Vagina (tissue), 2 donors: ENCODE data around the gene IRF2. TPM values are rescaled to one million over a fixed set of nuclear protein-coding genes. Genes with fewer than 3 reads are reported as not detected.

Experiments
- DNase-seq, 2 donors: peaks; one replicate each; pipeline ENCODE4 v3.0.0-alpha.2; 2017; ENCODE audit errors: extremely low spot score in 2 of 2
- H3K27ac ChIP-seq: fragments of 200-600 bp; sonication (generic); one replicate; pipeline ENCODE4 v1.5.1; 2019
- H3K27me3 ChIP-seq: fragments of 200-600 bp; sonication (generic); one replicate; pipeline ENCODE4 v1.5.1; 2019
- H3K36me3 ChIP-seq, 2 donors: fragments of 200-600 bp; sonication (generic); one replicate each; pipeline ENCODE4 v1.5.1; 2017 to 2019
- H3K4me1 ChIP-seq: fragments of 200-600 bp; sonication (generic); one replicate; pipeline ENCODE4 v1.5.1; 2019
- H3K4me3 ChIP-seq, 2 donors: fragments of 200-600 bp; sonication (generic); 1 replicate in 1 of 2; 2 replicates in 1 of 2; pipeline ENCODE4 v1.5.1; 2016 to 2019
- H3K9me3 ChIP-seq: fragments of 200-600 bp; sonication (generic); one replicate; pipeline ENCODE4 v1.5.1; 2019
- POLR2A ChIP-seq, 2 donors: fragments of 450-650 bp; IDR thresholded peaks; one replicate each; pipeline ENCODE4 v1.6.1; 2017; ENCODE audit warnings: antibody characterized with exemption in 2 of 2, mild to moderate bottlenecking in 2 of 2, moderate library complexity in 2 of 2
- POLR2AphosphoS5 ChIP-seq, 2 donors: sonication (generic); formaldehyde crosslinking; IDR thresholded peaks; one replicate each; pipeline ENCODE4 v1.9.0; 2017; ENCODE audit warnings: antibody characterized with exemption in 2 of 2, mild to moderate bottlenecking in 2 of 2, low read depth in 1 of 2; ENCODE audit not compliant: insufficient read depth in 1 of 2
- intact Hi-C: fragments of 100-400 bp; cut with DNase I; formaldehyde crosslinking; loops from one replicate; pipeline ENCODE4 v1.15.1; 2023
- total RNA-seq: library from RNA; depleted of rRNA; stranded (reverse); fragments of >200 nt; gene quantifications from one replicate; pipeline ENCODE4 v1.2.3, GENCODE V29; 2016
- TF ChIP-seq, protein P1 (sequence below), 3 experiments: fragments of 450-650 bp in 2 of 3; fragments of 200-600 bp in 1 of 3; sonication (generic) in 1 of 3; IDR thresholded peaks; one replicate each; pipeline ENCODE4 v1.5.1; 2017 to 2019; ENCODE audit warnings: antibody characterized with exemption in 3 of 3, mild to moderate bottlenecking in 2 of 3, moderate library complexity in 2 of 3

IRF2 gene
- total RNA-seq, 1 donor from 2014 or later, result 18.7 TPM

DNA sequence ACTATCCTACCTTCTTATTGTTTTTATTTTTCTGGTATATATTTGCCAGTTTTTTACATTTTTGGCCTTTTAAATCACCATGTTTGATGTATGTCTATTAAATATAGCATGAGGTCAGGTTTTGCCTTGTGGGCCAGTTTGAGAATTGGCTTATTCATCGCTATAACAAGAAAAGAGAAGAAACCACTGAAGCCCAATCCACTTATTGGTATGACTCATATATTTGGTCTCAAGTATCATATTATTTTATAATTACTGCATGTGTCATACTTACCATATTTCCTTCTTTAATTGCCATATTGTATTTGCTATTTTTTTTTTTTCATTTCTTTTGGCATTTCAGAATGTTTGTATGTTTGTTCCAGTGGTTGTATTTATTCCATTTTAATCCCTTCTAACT, 99.3 kb downstream of the IRF2 start:
- no peaks in the 10 kb centered on the region for H3K4me1 ChIP-seq
- no peaks in the 10 kb centered on the region for H3K27me3 ChIP-seq
- no peaks in the 10 kb centered on the region for H3K9me3 ChIP-seq
- no peaks in the 10 kb centered on the region for H3K36me3 ChIP-seq
- TF ChIP-seq POLR2AphosphoS5 (IDR thresholded peaks at IDR 0.05; ENCODE audit: insufficient read depth in 1 of 2, low read depth in 1 of 2) (no peak), POLR2A (IDR thresholded peaks at IDR 0.05) (no peak)
- TF ChIP-seq, protein P1, sequence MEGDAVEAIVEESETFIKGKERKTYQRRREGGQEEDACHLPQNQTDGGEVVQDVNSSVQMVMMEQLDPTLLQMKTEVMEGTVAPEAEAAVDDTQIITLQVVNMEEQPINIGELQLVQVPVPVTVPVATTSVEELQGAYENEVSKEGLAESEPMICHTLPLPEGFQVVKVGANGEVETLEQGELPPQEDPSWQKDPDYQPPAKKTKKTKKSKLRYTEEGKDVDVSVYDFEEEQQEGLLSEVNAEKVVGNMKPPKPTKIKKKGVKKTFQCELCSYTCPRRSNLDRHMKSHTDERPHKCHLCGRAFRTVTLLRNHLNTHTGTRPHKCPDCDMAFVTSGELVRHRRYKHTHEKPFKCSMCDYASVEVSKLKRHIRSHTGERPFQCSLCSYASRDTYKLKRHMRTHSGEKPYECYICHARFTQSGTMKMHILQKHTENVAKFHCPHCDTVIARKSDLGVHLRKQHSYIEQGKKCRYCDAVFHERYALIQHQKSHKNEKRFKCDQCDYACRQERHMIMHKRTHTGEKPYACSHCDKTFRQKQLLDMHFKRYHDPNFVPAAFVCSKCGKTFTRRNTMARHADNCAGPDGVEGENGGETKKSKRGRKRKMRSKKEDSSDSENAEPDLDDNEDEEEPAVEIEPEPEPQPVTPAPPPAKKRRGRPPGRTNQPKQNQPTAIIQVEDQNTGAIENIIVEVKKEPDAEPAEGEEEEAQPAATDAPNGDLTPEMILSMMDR (IDR thresholded peaks at IDR 0.05), result no peak
- DNase-seq, result no peak
- intact Hi-C loops, result no loop called here
- H3K27ac ChIP-seq, result no peak overlapping the region
- no peak overlapping the region for H3K4me3 ChIP-seq

DNA sequence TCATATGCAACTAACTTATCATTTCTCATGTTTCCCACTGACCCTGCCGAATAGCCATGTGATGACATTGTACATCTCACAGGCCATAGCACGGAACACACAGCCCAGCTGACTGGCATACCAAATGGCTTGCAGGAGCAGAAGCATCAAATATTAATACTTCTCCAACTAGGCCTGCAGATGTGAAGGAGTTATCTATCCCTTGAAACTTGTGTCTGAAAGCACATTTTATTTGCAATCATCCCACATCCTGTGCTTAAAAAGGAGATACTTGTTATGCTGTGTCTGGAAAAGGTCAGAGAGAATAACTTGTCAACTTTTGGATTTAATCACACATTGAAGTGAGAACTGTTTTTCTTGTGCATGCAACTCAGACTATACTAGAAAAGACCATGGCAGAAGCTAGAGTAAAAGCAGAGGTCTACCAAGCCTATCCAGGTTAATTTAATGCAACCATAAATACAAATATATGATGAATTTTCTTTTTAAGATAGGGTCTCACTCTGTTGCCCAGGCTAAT, 100.4 kb downstream of the IRF2 start:
- no peaks in the 10 kb centered on the region for H3K4me1 ChIP-seq
- intact Hi-C loops, result no loop called here

DNA sequence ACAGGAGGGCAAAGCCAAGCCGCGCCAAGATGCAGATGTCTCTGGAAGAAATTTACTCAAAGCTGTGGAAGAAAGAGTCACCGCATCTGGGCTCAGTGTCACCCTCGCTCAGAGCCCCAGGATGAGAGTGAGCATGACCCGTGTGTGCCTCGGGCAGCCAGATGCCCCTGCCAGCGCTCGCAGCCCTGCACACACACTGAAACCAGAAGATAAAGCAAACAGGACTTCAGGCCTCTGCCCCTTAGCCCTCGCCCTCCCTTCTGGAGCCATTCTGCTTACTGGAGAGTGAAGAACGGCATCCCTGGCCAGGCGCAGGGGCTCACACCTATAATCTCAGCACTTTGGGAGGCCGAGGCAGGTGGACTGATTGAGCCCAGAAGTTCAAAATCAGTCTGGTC, 103.0 kb downstream of the IRF2 start:
- Histone ChIP-seq H3K4me3 (no peak overlapping the region), H3K27ac (no peak overlapping the region), H3K36me3 (no peaks in the 10 kb centered on the region), H3K9me3 (no peaks in the 10 kb centered on the region), H3K4me1 (no peaks in the 10 kb centered on the region), H3K27me3 (no peaks in the 10 kb centered on the region)
- TF ChIP-seq, protein P1 (IDR thresholded peaks at IDR 0.05), result no peak
- TF ChIP-seq POLR2AphosphoS5 (IDR thresholded peaks at IDR 0.05; ENCODE audit: insufficient read depth in 1 of 2, low read depth in 1 of 2) (no peak), POLR2A (IDR thresholded peaks at IDR 0.05) (no peak)
- DNase-seq, result no peak
- intact Hi-C loops, result no loop called here

More for the DNA sequence above, 100.4 kb downstream of the IRF2 start:
- TF ChIP-seq, protein P1 (IDR thresholded peaks at IDR 0.05), result no peak
- H3K9me3 ChIP-seq, result no peaks in the 10 kb centered on the region
- no peaks in the 10 kb centered on the region for H3K27me3 ChIP-seq
- no peak overlapping the region for H3K4me3 ChIP-seq
- DNase-seq, result no peak
- no peak overlapping the region for H3K27ac ChIP-seq
- no peaks in the 10 kb centered on the region for H3K36me3 ChIP-seq

DNA sequence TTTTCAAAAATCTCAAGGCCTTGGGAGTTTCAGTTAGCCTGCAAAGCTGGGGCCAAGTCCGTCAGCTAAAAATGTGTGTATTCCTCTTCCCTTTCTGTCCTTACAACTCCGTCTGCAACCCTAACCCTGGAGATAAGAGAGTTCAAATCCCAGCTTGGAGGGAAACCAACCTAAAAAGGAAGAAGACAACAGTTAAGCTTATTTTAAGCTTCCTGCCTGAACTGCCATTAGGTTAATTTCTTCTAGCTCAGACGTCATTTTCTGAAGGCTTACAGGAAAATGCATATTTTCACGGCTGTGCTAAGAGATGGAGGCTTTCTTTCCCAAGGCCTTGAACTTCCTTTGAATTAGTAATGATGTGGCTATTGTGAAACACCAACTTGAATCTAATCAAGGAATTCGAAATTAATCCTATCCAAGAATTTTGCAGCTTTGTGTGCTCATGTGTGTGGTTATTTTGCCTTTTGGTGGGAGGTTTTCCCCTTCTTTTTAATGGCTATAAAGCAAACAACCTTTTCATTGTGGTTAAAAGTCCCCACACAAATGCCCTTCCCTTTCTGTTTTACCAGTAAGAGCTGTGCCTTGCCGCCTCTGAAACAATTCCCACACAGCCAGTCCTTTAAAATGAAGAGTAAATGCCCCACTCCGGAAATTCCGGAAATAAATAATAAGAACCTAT, 103.5 kb downstream of the IRF2 start:
- Histone ChIP-seq H3K4me1 (no peaks in the 10 kb centered on the region), H3K36me3 (no peaks in the 10 kb centered on the region), H3K9me3 (no peaks in the 10 kb centered on the region), H3K27me3 (no peaks in the 10 kb centered on the region), H3K4me3 (no peak overlapping the region), H3K27ac (no peak overlapping the region)
- no peak for DNase-seq
- intact Hi-C loops, result no loop called here
- TF ChIP-seq, protein P1 (IDR thresholded peaks at IDR 0.05), result no peak
- TF ChIP-seq POLR2A (IDR thresholded peaks at IDR 0.05) (no peak), POLR2AphosphoS5 (IDR thresholded peaks at IDR 0.05; ENCODE audit: insufficient read depth in 1 of 2, low read depth in 1 of 2) (no peak)

DNA sequence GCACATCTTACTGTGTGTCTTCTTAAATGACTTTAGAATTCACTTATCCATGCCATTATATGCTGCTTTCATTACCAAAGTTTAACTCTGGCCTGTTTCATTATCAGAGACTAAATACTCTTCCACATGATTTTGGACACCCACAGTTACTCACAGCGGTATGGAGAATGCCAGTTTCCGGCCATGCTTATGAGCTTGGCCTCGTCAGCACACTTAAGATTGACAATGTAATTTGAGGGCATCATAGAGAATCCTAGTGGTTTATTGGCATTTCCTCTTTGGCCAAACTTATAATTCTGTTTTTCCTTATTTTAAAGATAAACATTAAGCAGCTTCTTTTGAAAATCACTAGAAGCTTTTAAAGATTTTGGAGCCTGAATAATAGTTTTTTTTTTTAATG, 104.5 kb downstream of the IRF2 start:
- Histone ChIP-seq H3K27me3 (no peaks in the 10 kb centered on the region), H3K4me1 (no peaks in the 10 kb centered on the region), H3K4me3 (no peak overlapping the region), H3K36me3 (no peaks in the 10 kb centered on the region), H3K27ac (no peak overlapping the region), H3K9me3 (no peaks in the 10 kb centered on the region)
- TF ChIP-seq POLR2AphosphoS5 (IDR thresholded peaks at IDR 0.05; ENCODE audit: insufficient read depth in 1 of 2, low read depth in 1 of 2), result no peak
- TF ChIP-seq, protein P1 (IDR thresholded peaks at IDR 0.05), result no peak
- no peak for TF ChIP-seq POLR2A (IDR thresholded peaks at IDR 0.05)
- intact Hi-C loops, result no loop called here
- DNase-seq, result no peak
